NK-92 treated with Interleukin-12 subunit alpha and Interleukin-12 subunit beta, amount 100 ng/mL, for 24 hours (cell line): ENCODE data around the gene AXIN1.

ENCODE experiments used
- DNase-seq: peaks from one replicate; lab custom pipeline; 2025; lab: John Stamatoyannopoulos, UW

AXIN1 gene

GRCh38 chr16:297832-298231 lies 54.7 kb downstream of the AXIN1 start:
- DNase-seq: no peak

- no peak for DNase-seq
Measured at GRCh38 chr16:296806-297510, 55.6 kb downstream of the AXIN1 start.

DNA sequence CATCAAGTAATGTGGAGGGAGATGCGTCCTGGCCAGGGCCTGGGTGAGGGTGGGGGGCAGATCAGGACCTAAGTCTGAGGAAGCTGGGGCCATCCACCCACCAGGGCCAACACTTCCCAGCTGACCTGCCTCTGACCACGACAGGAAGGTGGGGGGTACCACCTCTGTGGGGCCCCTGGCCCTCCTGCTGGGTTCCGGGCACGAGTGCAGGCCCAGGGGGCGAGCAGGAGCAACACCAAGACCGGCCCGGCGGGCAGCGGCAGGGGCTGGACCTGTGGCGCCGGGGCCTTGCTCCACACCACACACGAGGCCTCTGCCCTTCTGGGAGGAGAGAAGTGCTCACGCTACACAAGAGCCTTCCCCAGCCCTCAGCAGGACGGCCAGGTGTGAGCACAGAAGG lies 56.2 kb downstream of the AXIN1 start:
- DNase-seq: no peak

DNA sequence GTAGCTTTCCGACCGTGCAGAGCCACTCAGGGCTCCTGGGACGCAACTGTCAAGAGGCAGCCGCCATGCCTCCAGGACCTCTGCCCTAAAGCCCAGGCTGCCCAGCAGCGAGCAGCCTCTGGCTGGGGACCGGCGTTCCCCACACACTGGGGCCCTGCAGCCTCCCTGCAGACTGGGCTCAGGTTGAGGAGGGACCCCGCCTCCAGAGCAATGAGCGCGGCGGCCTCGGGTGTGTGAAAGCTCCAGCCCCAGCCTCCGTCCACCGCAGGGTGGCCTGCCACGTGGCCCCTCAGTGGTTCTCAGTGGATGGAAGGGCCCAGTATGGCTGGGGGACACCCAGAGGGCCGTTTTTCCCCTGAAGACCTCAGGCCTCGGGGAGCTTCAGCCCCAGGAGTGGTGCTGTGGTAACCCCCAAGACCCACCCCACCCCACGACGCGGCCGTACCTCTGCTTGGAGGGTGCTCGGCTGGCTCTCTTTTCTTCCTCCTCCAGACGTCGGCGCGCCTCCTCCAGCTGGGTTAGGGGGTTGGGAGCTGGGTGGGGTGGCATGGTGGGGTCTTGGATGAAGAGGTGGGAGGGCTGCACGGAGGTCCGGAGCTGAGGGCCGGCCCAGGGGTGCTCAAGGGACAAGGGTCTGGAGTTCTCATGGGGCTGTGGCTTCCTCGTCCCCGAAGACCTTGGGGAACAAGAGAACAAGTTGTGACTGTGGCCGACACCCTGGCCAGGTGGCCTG lies 59.3 kb downstream of the AXIN1 start:
- no peak for DNase-seq

DNA sequence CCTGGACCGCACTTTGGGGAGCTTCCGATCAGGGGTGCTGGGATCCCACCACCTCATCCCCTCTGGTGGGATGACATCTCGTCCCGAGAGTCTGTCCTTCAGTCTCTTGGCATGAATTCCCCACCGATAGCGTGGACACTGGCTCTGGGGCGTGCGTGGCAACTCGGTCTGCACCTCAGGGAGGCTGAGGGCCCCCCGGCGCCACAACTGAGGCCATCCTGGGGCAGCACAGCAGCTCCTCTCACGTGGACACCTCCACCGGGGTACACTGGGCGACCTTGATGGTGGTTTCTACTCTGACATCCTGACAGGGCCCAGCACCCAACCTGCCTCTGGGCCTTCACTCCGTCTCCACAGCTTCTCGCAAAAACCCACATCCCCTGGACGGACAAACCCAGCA lies 61.0 kb downstream of the AXIN1 start:
- no peak for DNase-seq

GRCh38 chr16:290681-291405 lies 61.7 kb downstream of the AXIN1 start:
- no peak for DNase-seq

DNA sequence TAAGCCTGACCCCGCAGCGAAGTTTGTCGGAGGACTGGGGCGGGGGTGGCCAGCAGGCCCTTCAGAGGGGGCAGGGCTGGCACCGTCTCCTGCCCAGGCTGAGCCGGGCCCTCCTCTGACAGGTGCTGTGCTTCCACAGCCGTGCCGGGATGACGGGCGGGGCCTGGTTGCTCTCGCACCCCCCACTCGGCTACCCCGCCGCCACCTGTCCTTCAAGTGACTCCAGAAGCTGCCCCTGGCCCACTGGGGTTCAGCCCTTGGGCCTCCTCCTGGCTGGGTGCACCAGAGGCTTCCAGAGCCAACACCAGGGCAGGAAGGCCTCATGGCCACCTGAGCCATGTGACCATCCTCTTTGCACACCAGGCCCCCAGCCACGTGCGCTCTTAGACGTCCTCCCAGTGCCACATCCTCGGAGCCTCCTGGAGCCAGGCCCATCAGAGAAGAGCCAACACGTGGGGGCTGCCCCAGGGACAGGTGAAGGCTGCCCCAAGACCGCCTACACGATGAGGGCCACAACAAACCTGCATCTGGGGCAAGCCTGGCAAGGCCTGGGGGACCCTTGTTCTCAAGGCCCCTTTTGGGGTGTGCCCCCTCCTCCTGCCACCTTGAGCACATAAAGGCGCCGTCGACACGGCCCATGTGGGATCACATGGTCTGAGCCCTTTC lies 62.4 kb downstream of the AXIN1 start:
- no peak for DNase-seq

DNA sequence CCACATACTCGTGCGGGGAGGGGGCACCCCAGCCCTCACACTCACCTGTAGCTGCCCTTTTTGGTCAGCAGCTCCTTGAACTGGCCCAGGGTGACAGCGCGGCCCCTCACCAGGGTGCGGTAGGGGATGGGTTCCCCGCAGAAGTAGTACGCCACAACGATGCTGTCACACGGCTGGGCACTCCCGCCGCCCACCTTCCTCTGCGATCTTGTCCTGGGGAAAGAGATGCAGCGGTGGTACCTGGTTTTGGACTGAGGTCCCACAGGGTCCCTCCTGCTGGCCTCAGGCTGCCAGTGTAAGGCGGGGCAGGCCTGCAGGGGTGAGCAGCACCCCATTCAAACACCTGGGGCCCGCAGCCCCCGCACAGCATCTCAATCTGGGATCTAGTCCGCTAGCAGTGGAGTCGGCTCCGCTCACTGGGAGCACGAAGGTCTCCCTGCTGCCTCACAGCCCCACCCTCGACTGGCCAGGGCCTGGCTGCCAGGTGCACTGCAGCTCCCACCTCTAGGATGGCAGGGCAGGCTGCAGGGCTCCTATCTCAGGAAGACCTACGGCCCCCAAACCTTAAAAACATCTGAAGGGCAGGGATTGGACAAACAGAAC lies 63.0 kb downstream of the AXIN1 start:
- DNase-seq: no peak

DNA sequence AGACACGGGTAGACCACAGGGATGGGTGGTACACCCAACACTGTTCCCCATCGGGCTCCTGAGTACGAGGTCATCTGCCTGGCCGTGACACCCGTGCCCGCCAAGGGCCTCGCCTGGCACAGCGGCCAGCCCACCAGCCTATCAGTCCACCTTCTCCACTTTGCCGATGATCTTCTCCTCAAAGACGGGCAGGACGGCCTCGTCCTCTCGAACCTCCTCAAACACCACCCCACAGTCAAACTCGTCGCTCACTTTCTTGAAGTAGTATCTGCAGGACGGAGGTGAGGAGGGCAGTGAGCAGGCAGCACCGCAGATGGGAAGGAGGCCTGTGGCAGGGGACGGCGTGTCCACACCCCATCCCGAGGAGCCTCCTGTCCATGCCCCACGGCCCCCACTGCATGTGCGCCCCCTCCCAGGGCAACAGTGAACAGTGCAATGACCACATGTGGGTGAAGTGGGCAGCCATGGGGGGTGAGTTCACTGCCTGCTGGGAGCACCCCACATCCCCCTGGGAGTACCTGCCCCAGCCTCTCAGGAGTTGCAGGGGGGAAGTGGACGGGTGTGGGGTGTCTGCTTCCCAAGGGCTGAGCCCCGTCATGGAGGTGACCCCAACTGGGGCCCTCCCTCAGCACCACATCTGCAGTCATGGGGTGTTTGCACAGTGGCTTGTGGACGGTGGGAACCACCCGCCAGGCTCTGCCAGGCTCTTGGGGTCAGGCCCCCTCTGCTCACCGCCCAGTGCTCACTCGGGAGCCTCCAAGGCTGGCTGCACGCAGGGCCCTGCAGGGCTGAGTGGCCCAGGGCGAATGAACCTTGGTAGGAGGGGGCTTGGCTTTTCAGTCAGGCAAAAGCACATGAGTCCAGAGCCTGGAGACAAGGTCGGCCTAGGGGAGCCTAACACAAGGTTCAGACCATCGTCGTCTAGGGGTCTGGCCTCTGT lies 64.3 kb downstream of the AXIN1 start:
- no peak for DNase-seq

- no peak for DNase-seq
Measured at GRCh38 chr16:287298-287811, 65.2 kb downstream of the AXIN1 start.

DNA sequence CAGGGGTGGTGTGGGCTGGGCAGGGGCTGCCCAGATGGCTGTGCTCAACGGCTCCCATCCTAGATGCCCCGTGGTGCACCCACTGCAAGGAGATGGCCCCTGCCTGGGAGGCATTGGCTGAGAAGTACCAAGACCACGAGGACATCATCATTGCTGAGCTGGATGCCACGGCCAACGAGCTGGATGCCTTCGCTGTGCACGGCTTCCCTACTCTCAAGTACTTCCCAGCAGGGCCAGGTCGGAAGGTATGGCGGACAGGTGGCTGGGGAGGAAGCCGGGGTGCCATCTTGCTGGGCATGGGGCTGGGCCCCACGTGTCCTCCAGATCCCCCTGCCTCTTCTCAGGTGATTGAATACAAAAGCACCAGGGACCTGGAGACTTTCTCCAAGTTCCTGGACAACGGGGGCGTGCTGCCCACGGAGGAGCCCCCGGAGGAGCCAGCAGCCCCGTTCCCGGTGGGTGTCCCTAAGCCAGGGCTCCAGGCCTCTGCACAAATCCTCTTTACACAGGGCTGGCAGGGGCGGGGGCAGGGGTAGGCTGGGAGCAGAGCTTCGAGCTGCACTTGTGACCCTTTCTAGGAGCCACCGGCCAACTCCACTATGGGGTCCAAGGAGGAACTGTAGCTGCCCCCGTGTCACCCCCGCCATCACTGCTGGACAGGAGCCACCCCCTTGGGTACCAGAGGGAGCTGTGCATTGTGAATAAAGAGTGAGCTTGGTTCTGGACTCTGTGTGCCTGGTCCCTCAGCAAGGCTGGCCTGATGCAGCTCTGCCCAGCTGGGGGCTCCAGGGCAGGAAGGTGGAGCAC lies 65.8 kb downstream of the AXIN1 start:
- DNase-seq: no peak

- DNase-seq: no peak
Measured at GRCh38 chr16:285146-286055, 67.1 kb downstream of the AXIN1 start.

GRCh38 chr16:284204-285120 lies 68.1 kb downstream of the AXIN1 start:
- DNase-seq: no peak

GRCh38 chr16:283033-283805 lies 69.3 kb downstream of the AXIN1 start, which contains the start of gene PDIA2:
Gene PDIA2, plus strand, starts transcription at chr16:283164. Its CDS starts 6 bp downstream, at chr16:283170.
- no peak for DNase-seq

DNA sequence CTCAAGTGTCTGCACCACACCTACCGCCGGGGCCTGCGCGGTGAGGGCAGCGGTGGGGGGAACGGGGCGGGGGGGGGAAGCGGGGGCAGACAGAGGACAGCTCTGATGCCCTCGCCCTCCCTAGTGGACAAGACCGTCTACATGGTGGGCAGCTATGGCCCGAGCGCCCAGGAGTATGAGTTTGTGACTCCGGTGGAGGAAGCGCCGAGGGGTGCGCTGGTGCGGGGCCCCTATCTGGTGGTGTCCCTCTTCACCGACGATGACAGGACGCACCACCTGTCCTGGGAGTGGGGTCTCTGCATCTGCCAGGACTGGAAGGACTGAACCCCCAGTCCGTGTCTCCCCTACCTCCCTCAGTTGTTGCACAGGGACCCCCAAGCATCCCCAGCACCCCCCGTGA lies 70.0 kb downstream of the AXIN1 start:
- no peak for DNase-seq

DNA sequence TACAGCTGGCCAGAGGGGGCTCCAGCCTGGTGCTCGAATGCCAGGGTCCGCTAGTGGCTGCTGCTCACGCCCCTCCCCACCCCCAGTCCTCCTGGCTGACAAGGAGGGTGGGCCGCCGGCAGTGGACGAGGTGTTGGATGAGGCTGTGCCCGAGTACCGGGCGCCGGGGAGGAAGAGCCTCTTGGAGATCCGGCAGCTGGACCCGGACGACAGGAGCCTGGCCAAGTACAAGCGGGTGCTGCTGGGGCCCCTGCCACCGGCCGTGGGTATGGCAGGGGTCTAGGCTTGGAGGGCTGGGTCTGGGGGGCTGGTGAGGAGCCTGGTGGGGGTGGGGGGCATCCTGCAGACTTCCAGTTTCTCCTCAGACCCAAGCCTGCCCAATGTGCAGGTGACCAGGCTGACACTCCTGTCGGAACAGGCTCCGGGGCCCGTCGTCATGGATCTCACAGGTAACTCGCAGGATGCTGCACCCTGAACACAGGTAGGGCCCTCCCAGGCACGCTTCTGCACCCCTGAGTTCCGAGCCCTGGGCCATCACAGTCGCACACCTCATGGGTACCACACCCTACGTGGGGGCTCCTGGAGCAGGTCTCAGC lies 70.8 kb downstream of the AXIN1 start:
- DNase-seq: no peak
